ENCODE results near the gene ZNF232. TPM values are rescaled to one million over a fixed set of nuclear protein-coding genes. Genes with fewer than 3 reads are reported as not detected.

The ZNF232 gene
- total and polyA plus RNA-seq, 2 experiments from 2014 or later, result 24.8 to 24.9 TPM

GRCh38 chr17:5110816-5111215, 862 bp downstream of the ZNF232 start:
- peaks cover 60% of the 10 kb centered on the region for H3K36me3 Mint-ChIP-seq (ENCODE audit: low read depth)
- peak overlapping the region; percentile 77 for H3K4me3 ChIP-seq
- H3K9me3 Mint-ChIP-seq, result peaks cover 22% of the 10 kb centered on the region; the same call in 2 of the 3 replicates
- peaks cover 27% of the 10 kb centered on the region for H3K79me2 ChIP-seq (replicated peaks; ENCODE audit: insufficient read depth)
- TF ChIP-seq ETS1 (IDR thresholded peaks at IDR 0.05) (no peak), JUNB (IDR thresholded peaks at IDR 0.05; ENCODE audit: unreplicated experiment) (no peak), CTCF (conservative IDR thresholded peaks at IDR 0.05; ENCODE audit: low read depth in 2 of 2) (0 out of 4 replicates have a peak, but pooled peaks of 1 of the 2 experiments have one; percentile 8)
- H3K4me3 Mint-ChIP-seq, result peak overlapping the region; percentile 80
- H3F3A ChIP-seq (replicated peaks; ENCODE audit: low read depth), result 0 out of 2 replicates have a peak, but pooled peaks cover 4% of the 10 kb centered on the region
- H3K27me3 Mint-ChIP-seq (ENCODE audit: insufficient read depth, low read depth, poor library complexity), result peaks cover 11% of the 10 kb centered on the region
- peak overlapping the region; percentile 28 for H3K27ac Mint-ChIP-seq
- DNase-seq (ENCODE audit: low spot score), result peak; percentile 27
- H3K9me2 ChIP-seq (ENCODE audit: insufficient read depth), result no peaks in the 10 kb centered on the region
- H3K4me2 ChIP-seq, result peak overlapping the region; percentile 82
- peaks cover 6% of the 10 kb centered on the region for H4K20me1 ChIP-seq (replicated peaks; ENCODE audit: insufficient read depth)
- H3K4me1 Mint-ChIP-seq, result peaks cover 6% of the 10 kb centered on the region
- ATAC-seq, result no peak
- peaks cover 40% of the 10 kb centered on the region for H3K36me3 ChIP-seq (ENCODE audit: insufficient read depth)
- peaks cover 11% of the 10 kb centered on the region for H3K27me3 ChIP-seq (ENCODE audit: insufficient read depth)
- peaks cover 11% of the 10 kb centered on the region for H3K4me1 ChIP-seq (ENCODE audit: insufficient read depth)
- no peak overlapping the region for H3K27ac ChIP-seq (ENCODE audit: low read depth)
- H2AFZ ChIP-seq, result peak overlapping the region; percentile 93; the same call in 1 of the 2 replicates

- Mint-ChIP-seq H3K36me3 (ENCODE audit: low read depth) (peaks cover 44% of the 10 kb centered on the region), H3K27me3 (ENCODE audit: insufficient read depth, low read depth, poor library complexity) (peaks cover 23% of the 10 kb centered on the region), H3K4me3 (no peak overlapping the region), H3K9me3 (peaks cover 63% of the 10 kb centered on the region), H3K4me1 (0 out of 3 replicates have a peak, but pooled peaks cover 3% of the 10 kb centered on the region), H3K27ac (no peak overlapping the region)
- Histone ChIP-seq H3K4me3 (no peak overlapping the region), H3K9me2 (ENCODE audit: insufficient read depth) (no peaks in the 10 kb centered on the region), H3K4me2 (no peak overlapping the region), H3F3A (replicated peaks; ENCODE audit: low read depth) (peaks cover 9% of the 10 kb centered on the region; the same call in 1 of the 2 replicates), H3K27me3 (ENCODE audit: insufficient read depth) (peaks cover 11% of the 10 kb centered on the region), H3K79me2 (replicated peaks; ENCODE audit: insufficient read depth) (no peaks in the 10 kb centered on the region), H3K27ac (ENCODE audit: low read depth) (0 out of 2 replicates have a peak overlapping the region, but pooled peaks have one; percentile 55), H3K4me1 (ENCODE audit: insufficient read depth) (no peaks in the 10 kb centered on the region), H2AFZ (no peak overlapping the region), H3K36me3 (ENCODE audit: insufficient read depth) (peaks cover 12% of the 10 kb centered on the region), H4K20me1 (replicated peaks; ENCODE audit: insufficient read depth) (peaks cover 5% of the 10 kb centered on the region; the same call in 1 of the 2 replicates)
- DNase-seq (ENCODE audit: low spot score) (no peak), ATAC-seq (no peak)
- TF ChIP-seq POLR2AphosphoS5 (IDR thresholded peaks at IDR 0.05; ENCODE audit: low read depth), result no peak
- TF ChIP-seq EZH2 (IDR thresholded peaks at IDR 0.05; ENCODE audit: low read depth, unreplicated experiment), result no peak
- no peak for TF ChIP-seq REST (IDR thresholded peaks at IDR 0.05; ENCODE audit: unreplicated experiment)
- TF ChIP-seq ZNF331 (CRISPR knock-in tag; IDR thresholded peaks at IDR 0.05; ENCODE audit: low read depth), result no peak
- no peak for TF ChIP-seq STAT1 (IDR thresholded peaks at IDR 0.05; ENCODE audit: unreplicated experiment)
- TF ChIP-seq EZH2phosphoT487 (IDR thresholded peaks at IDR 0.05; ENCODE audit: unreplicated experiment), result no peak
- no peak for TF ChIP-seq ZNF114 (CRISPR knock-in tag; IDR thresholded peaks at IDR 0.05)
- no peak for TF ChIP-seq JUNB (IDR thresholded peaks at IDR 0.05; ENCODE audit: unreplicated experiment)
- no peak for TF ChIP-seq CTCF (conservative IDR thresholded peaks at IDR 0.05; ENCODE audit: low read depth in 2 of 2)
- TF ChIP-seq CREB1 (CRISPR knock-in tag; IDR thresholded peaks at IDR 0.05; ENCODE audit: low read depth), result no peak
Observed at GRCh38 chr17:5100832-5101231, 10.8 kb downstream of the ZNF232 start.

Data from GM23338 (cell line).